ENCODE results near the gene IQSEC1.

GRCh38 chr3:12993517-12994356 is 79.5 kb downstream of the IQSEC1 start:
- TF ChIP-seq CTCF (IDR thresholded peaks at IDR 0.05; ENCODE audit: low read depth, low read length), result no peak
- TF ChIP-seq MAX (IDR thresholded peaks at IDR 0.05; ENCODE audit: low read depth, low read length), result no peak
- TF ChIP-seq POLR2A (IDR thresholded peaks at IDR 0.05; ENCODE audit: extremely low read depth, insufficient read length), result no peak
